Ishikawa (cell line): ENCODE measurements around the gene ATP13A1.

Source experiments
- CEBPB ChIP-seq: IDR thresholded peaks from 2 replicates; pipeline ENCODE4 v1.6.1; 2012
- CREB1 ChIP-seq: IDR thresholded peaks from 2 replicates; pipeline ENCODE4 v1.6.1; 2012; ENCODE audit warnings: low read depth
- EGR1 ChIP-seq: IDR thresholded peaks from 2 replicates; pipeline ENCODE4 v1.6.1; 2012
- EP300 ChIP-seq: IDR thresholded peaks from 2 replicates; pipeline ENCODE4 v1.6.1; 2012; ENCODE audit warnings: borderline replicate concordance
- FOXM1 ChIP-seq: IDR thresholded peaks from 2 replicates; pipeline ENCODE4 v1.6.1; 2012; ENCODE audit warnings: low read depth, borderline replicate concordance
- MAX ChIP-seq: IDR thresholded peaks from 2 replicates; pipeline ENCODE4 v1.6.1; 2012
- NFIC ChIP-seq: IDR thresholded peaks from 2 replicates; pipeline ENCODE4 v1.6.1; 2012
- RAD21 ChIP-seq: IDR thresholded peaks from 2 replicates; pipeline ENCODE4 v1.6.1; 2012; ENCODE audit warnings: low read depth
- REST ChIP-seq: IDR thresholded peaks from 2 replicates; pipeline ENCODE4 v1.6.1; 2012; ENCODE audit warnings: low read depth, mild to moderate bottlenecking
- TAF1 ChIP-seq: IDR thresholded peaks from 2 replicates; pipeline ENCODE4 v1.6.1; 2012; ENCODE audit warnings: low read depth, mild to moderate bottlenecking
- TCF12 ChIP-seq: IDR thresholded peaks from 2 replicates; pipeline ENCODE4 v1.6.1; 2012; ENCODE audit warnings: low read depth
- TEAD4 ChIP-seq: IDR thresholded peaks from 2 replicates; pipeline ENCODE4 v1.6.1; 2012
- USF1 ChIP-seq: IDR thresholded peaks from 2 replicates; pipeline ENCODE4 v1.6.1; 2012
- YY1 ChIP-seq: IDR thresholded peaks from 2 replicates; pipeline ENCODE4 v1.6.1; 2012; ENCODE audit warnings: low read depth
- ZBTB7A ChIP-seq: IDR thresholded peaks from 2 replicates; pipeline ENCODE4 v1.6.1; 2012; ENCODE audit warnings: low read depth

Gene ATP13A1

GRCh38 chr19:19661675-19662251 lies 1.7 kb downstream of the ATP13A1 start:
- TF ChIP-seq TCF12: no peak
- TF ChIP-seq USF1: no peak
- TF ChIP-seq MAX: no peak
- no peak for TF ChIP-seq FOXM1
- no peak for TF ChIP-seq NFIC
- TF ChIP-seq TAF1: no peak
- TF ChIP-seq RAD21: no peak
- no peak for TF ChIP-seq TEAD4
- no peak for TF ChIP-seq EGR1
- no peak for TF ChIP-seq YY1
- TF ChIP-seq CREB1: no peak
- no peak for TF ChIP-seq ZBTB7A
- no peak for TF ChIP-seq EP300
- no peak for TF ChIP-seq REST
- no peak for TF ChIP-seq CEBPB

- TF ChIP-seq CREB1 (no peak), NFIC (no peak), YY1 (no peak), FOXM1 (no peak), MAX (no peak), TAF1 (no peak), ZBTB7A (no peak), REST (no peak), RAD21 (no peak), TEAD4 (no peak), EGR1 (no peak), EP300 (no peak), TCF12 (no peak), CEBPB (no peak)
Measured at GRCh38 chr19:19661141-19661674, 2.3 kb downstream of the ATP13A1 start.

- TF ChIP-seq CREB1 (no peak), MAX (no peak), TCF12 (no peak), TAF1 (no peak), YY1 (no peak), EGR1 (no peak), ZBTB7A (no peak)
Measured at GRCh38 chr19:19659646-19660245, 3.7 kb downstream of the ATP13A1 start.

- TF ChIP-seq CEBPB (no peak), TCF12 (no peak), REST (no peak), EP300 (no peak), CREB1 (no peak), MAX (no peak), ZBTB7A (no peak), TAF1 (no peak), FOXM1 (no peak), YY1 (no peak), TEAD4 (no peak), EGR1 (no peak), NFIC (no peak), USF1 (no peak), RAD21 (no peak)
Measured at GRCh38 chr19:19657397-19657783, 6.1 kb downstream of the ATP13A1 start.
